B cell (primary cell): ENCODE results near the gene PRM2.

Source experiments
- EZH2 ChIP-seq: IDR thresholded peaks from 2 replicates; pipeline ENCODE4 v1.6.1; 2012; ENCODE audit warnings: borderline replicate concordance, low read depth, mild to moderate bottlenecking, moderate library complexity, low read length; ENCODE audit not compliant: insufficient read depth, poor library complexity, severe bottlenecking
- TF ChIP-seq, protein P1 (sequence below): fragments of 200-600 bp; IDR thresholded peaks from one replicate; pipeline ENCODE4 v1.8.0; 2022; ENCODE audit warnings: antibody characterized with exemption, mild to moderate bottlenecking

- TF ChIP-seq, protein P1, sequence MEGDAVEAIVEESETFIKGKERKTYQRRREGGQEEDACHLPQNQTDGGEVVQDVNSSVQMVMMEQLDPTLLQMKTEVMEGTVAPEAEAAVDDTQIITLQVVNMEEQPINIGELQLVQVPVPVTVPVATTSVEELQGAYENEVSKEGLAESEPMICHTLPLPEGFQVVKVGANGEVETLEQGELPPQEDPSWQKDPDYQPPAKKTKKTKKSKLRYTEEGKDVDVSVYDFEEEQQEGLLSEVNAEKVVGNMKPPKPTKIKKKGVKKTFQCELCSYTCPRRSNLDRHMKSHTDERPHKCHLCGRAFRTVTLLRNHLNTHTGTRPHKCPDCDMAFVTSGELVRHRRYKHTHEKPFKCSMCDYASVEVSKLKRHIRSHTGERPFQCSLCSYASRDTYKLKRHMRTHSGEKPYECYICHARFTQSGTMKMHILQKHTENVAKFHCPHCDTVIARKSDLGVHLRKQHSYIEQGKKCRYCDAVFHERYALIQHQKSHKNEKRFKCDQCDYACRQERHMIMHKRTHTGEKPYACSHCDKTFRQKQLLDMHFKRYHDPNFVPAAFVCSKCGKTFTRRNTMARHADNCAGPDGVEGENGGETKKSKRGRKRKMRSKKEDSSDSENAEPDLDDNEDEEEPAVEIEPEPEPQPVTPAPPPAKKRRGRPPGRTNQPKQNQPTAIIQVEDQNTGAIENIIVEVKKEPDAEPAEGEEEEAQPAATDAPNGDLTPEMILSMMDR = no peak
- no peak for TF ChIP-seq EZH2
These were observed 44.8 kb downstream of the PRM2 start for GRCh38 chr16:11231367-11231970.
